Parathyroid adenoma (tissue), 2 donors: ENCODE results near the gene NAV1.

ENCODE experiments used
- H2AFZ ChIP-seq: fragments of 300-600 bp; sonication (generic); one replicate; pipeline ENCODE4 v1.7.0; 2017; ENCODE audit warnings: antibody characterized with exemption, mild to moderate bottlenecking
- H3K27ac ChIP-seq: fragments of 300-600 bp; sonication (generic); one replicate; pipeline ENCODE4 v1.7.0; 2017
- H3K27me3 ChIP-seq: fragments of 300-600 bp; sonication (generic); one replicate; pipeline ENCODE4 v1.7.0; 2017; ENCODE audit warnings: low read length; ENCODE audit not compliant: control insufficient read depth, insufficient read depth
- H3K36me3 ChIP-seq: fragments of 300-600 bp; sonication (generic); one replicate; pipeline ENCODE4 v1.7.0; 2017; ENCODE audit warnings: low read length; ENCODE audit not compliant: control insufficient read depth, insufficient read depth
- H3K4me1 ChIP-seq: fragments of 300-600 bp; sonication (generic); one replicate; pipeline ENCODE4 v1.7.0; 2017; ENCODE audit warnings: control low read depth
- H3K4me2 ChIP-seq: fragments of 300-600 bp; sonication (generic); one replicate; pipeline ENCODE4 v1.7.0; 2017; ENCODE audit warnings: low read length
- H3K4me3 ChIP-seq: fragments of 300-600 bp; sonication (generic); one replicate; pipeline ENCODE4 v1.7.0; 2017; ENCODE audit warnings: low read depth, low read length
- H3K79me2 ChIP-seq: fragments of 300-600 bp; sonication (generic); one replicate; pipeline ENCODE4 v1.7.0; 2017; ENCODE audit warnings: control low read depth
- H3K9ac ChIP-seq: fragments of 300-600 bp; sonication (generic); one replicate; pipeline ENCODE4 v1.7.0; 2017; ENCODE audit warnings: mild to moderate bottlenecking
- H3K9me3 ChIP-seq: fragments of 300-600 bp; sonication (generic); one replicate; pipeline ENCODE4 v1.7.0; 2017; ENCODE audit warnings: low read length; ENCODE audit not compliant: control insufficient read depth
- TF ChIP-seq, protein P1 (sequence below): fragments of 300-600 bp; sonication (generic); IDR thresholded peaks from one replicate; pipeline ENCODE4 v1.7.0; 2017; ENCODE audit warnings: antibody characterized with exemption, mild to moderate bottlenecking
- donor health status: primary hyperparathyroidism.

Gene NAV1

DNA sequence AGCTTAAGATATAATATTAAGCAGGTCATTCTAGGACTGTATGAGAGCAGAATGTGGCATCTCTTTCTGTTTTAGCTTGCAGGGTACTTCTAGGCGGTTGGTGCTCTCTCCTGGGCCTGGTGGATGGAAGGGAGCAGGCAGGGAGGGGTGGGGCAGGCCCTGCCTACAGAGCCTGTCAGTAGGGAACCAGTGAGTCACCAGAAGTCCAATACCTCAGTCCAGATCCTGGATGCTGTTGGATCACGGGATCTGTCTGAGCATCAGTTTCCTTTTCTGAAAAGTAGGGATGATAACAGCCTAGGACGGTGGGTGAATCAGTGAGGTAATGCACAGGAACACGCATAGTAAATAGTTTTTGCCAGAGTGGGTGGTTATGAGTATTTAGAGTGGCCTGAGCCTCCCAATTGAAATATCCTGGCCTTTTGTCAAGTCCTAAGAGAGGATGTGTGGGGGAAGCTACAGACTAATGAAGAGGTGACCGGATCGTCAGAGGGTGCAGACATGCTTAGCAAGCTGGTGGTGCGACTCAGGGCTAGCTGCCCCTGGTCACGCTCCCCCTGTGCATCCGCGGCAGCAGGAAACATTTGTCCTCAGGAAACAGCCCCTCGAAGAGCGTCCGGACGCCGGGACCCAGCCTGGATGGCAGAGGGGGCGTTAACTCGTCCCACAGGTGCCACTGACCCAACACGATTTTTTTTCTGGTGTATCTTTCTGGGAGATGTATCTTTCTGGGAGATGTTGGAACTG is 23.9 kb downstream of the NAV1 start:
- no peak overlapping the region for H3K4me3 ChIP-seq
- H2AFZ ChIP-seq: no peak overlapping the region
- TF ChIP-seq, protein P1, sequence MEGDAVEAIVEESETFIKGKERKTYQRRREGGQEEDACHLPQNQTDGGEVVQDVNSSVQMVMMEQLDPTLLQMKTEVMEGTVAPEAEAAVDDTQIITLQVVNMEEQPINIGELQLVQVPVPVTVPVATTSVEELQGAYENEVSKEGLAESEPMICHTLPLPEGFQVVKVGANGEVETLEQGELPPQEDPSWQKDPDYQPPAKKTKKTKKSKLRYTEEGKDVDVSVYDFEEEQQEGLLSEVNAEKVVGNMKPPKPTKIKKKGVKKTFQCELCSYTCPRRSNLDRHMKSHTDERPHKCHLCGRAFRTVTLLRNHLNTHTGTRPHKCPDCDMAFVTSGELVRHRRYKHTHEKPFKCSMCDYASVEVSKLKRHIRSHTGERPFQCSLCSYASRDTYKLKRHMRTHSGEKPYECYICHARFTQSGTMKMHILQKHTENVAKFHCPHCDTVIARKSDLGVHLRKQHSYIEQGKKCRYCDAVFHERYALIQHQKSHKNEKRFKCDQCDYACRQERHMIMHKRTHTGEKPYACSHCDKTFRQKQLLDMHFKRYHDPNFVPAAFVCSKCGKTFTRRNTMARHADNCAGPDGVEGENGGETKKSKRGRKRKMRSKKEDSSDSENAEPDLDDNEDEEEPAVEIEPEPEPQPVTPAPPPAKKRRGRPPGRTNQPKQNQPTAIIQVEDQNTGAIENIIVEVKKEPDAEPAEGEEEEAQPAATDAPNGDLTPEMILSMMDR: no peak
- no peaks in the 10 kb centered on the region for H3K9me3 ChIP-seq
- H3K4me1 ChIP-seq: no peaks in the 10 kb centered on the region
- H3K36me3 ChIP-seq: no peaks in the 10 kb centered on the region
- peaks cover 12% of the 10 kb centered on the region for H3K79me2 ChIP-seq
- no peaks in the 10 kb centered on the region for H3K27me3 ChIP-seq
- H3K27ac ChIP-seq: no peak overlapping the region
- no peak overlapping the region for H3K9ac ChIP-seq
- no peak overlapping the region for H3K4me2 ChIP-seq

DNA sequence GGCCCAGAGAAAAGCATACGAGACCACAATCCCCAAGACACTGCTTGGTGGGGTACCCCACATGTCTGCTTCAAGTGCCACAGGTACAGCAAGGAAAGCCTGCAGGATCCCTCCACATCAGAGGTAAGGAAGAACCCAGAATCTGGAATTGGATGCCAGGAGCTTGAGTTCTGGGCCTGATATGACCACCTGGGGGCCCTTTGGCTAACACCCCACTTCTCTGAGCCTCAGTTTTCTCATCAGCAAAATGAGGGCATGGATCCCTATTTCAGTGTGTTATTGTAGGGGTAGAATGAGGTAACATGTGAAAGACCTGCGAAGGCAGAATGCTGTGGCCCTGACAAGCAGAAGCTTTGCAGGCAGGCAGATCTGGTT is 24.5 kb downstream of the NAV1 start:
- Histone ChIP-seq H2AFZ (no peak overlapping the region), H3K27me3 (no peaks in the 10 kb centered on the region), H3K4me3 (no peak overlapping the region), H3K4me2 (no peak overlapping the region), H3K9ac (no peak overlapping the region), H3K4me1 (no peaks in the 10 kb centered on the region), H3K9me3 (no peaks in the 10 kb centered on the region), H3K27ac (no peak overlapping the region), H3K79me2 (peaks cover 13% of the 10 kb centered on the region), H3K36me3 (no peaks in the 10 kb centered on the region)
- TF ChIP-seq, protein P1: no peak

DNA sequence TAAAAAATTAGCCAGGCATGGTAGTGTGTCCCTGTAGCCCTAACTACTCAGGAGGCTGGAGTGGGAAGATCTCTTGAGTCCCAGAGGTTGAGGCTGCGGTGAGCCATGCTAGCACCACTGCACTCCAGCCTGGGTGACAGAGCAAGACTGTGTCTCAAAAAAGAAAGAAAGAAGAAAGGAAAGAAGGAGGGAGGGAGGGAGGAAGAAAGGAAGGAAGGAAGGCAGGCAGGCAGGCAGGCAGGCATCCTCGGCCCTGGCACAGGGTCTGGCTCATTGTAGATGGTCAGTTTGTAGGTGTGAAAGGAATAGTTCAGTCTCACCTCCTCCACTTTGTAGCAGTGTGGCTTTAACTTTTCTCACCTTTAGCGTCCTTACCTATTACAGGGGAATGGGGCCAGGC is 25.0 kb downstream of the NAV1 start:
- H3K27ac ChIP-seq: no peak overlapping the region
- H3K36me3 ChIP-seq: no peaks in the 10 kb centered on the region
- no peak overlapping the region for H3K4me2 ChIP-seq
- H3K79me2 ChIP-seq: peaks cover 13% of the 10 kb centered on the region
- H3K27me3 ChIP-seq: no peaks in the 10 kb centered on the region
- no peak overlapping the region for H3K9ac ChIP-seq
- H3K4me3 ChIP-seq: no peak overlapping the region
- H3K9me3 ChIP-seq: no peaks in the 10 kb centered on the region
- H3K4me1 ChIP-seq: no peaks in the 10 kb centered on the region
- H2AFZ ChIP-seq: no peak overlapping the region
- TF ChIP-seq, protein P1: no peak

DNA sequence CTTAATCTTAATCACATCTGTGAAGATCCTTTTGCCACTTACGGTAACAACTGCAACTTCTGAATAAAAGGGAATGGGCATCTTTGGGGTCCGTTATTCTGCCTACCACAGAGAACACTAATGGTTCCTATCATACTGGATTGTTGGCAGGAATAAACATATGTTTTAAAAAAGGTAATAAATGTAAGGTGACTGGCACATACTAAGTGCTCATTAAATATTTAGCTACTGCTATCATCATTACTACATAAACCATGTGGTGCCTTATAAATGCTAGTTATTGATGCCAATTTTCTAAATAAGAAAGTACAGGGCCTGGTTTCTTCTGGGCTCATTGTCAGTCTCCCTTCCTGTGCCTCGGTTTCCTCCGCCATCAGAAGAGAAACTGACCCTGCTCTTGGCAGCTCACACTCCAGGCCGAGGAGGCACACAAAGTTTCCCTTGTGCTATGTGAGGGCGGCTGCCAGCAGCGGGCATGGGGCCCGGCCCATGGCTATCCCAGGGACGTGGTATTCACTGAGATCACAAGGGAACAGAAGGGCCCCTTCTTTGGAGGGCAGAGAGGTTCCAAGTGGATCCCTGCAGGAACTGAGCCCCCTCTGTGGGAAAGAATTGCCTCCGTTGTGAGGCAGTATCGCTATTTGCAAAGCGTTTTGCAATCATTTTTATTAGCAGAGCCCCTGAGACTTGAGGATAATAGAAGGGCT is 26.2 kb downstream of the NAV1 start:
- Histone ChIP-seq H3K4me2 (no peak overlapping the region), H2AFZ (no peak overlapping the region), H3K27ac (no peak overlapping the region), H3K4me3 (no peak overlapping the region), H3K9me3 (no peaks in the 10 kb centered on the region), H3K4me1 (no peaks in the 10 kb centered on the region), H3K9ac (no peak overlapping the region), H3K27me3 (no peaks in the 10 kb centered on the region), H3K79me2 (peaks cover 10% of the 10 kb centered on the region), H3K36me3 (no peaks in the 10 kb centered on the region)
- TF ChIP-seq, protein P1: no peak
